Left lung (tissue), 10 donors: ENCODE measurements around the gene ARMC6. TPM values are rescaled to one million over a fixed set of nuclear protein-coding genes. Genes with fewer than 3 reads are reported as not detected.

Experiments used
- ATAC-seq: fragments of 200-7000 bp; cut with Tn5 transposase; one replicate; pipeline ENCODE4 v1.9.1; 2020; ENCODE audit warnings: moderate library complexity
- DNase-seq, 4 donors: peaks; one replicate each; pipeline ENCODE4 v3.0.0-alpha.2; 2013 to 2020
- H3K27ac ChIP-seq, 2 donors: fragments of 200-600 bp; sonication (generic) in 1 of 2; one replicate each; pipeline versions ENCODE4 v1.5.0 to v1.8.0; 2020 to 2021
- H3K27me3 ChIP-seq, 2 donors: fragments of 200-600 bp; sonication (generic) in 1 of 2; one replicate each; pipeline versions ENCODE4 v1.5.0 to v1.8.0; 2020 to 2021
- H3K36me3 ChIP-seq, 2 donors: fragments of 200-600 bp; sonication (generic) in 1 of 2; one replicate each; pipeline versions ENCODE4 v1.5.0 to v1.8.0; 2020 to 2021
- H3K4me1 ChIP-seq, 2 donors: fragments of 200-600 bp; one replicate each; pipeline ENCODE4 v1.8.0; 2021
- H3K4me3 ChIP-seq, 2 donors: fragments of 200-600 bp; sonication (generic) in 1 of 2; one replicate each; pipeline versions ENCODE4 v1.5.0 to v1.8.0; 2020 to 2021; ENCODE audit warnings: mild to moderate bottlenecking in 1 of 2
- H3K9me3 ChIP-seq, 2 donors: fragments of 200-600 bp; sonication (generic) in 1 of 2; one replicate each; pipeline versions ENCODE4 v1.5.0 to v1.8.0; 2020 to 2021
- intact Hi-C, 2 donors: fragments of 100-400 bp; cut with DNase I; formaldehyde crosslinking; loops; one replicate each; pipeline versions ENCODE4 v1.11.2 to v1.14.2; 2022
- polyA plus RNA-seq, 6 donors: library from polyadenylated mRNA; unstranded; fragments of 120-200 nt; gene quantifications; one replicate each; pipeline ENCODE4 v1.2.1, GENCODE V29; 2013; ENCODE audit not compliant: insufficient read length in 6 of 6
- total RNA-seq, 2 donors: library from RNA; stranded (reverse); fragmentation: NEBNext Ultra II Directional; extraction: Animal tissue kit (Norgen Biotek cat#: 25700); gene quantifications; one replicate each; pipeline ENCODE4 v1.2.1, GENCODE V29; 2021
- TF ChIP-seq, protein P1 (sequence below), 2 donors: fragments of 200-600 bp; sonication (generic) in 1 of 2; IDR thresholded peaks; one replicate each; pipeline versions ENCODE4 v1.5.0 to v1.8.0; 2021; ENCODE audit warnings: antibody characterized with exemption in 2 of 2
- donor health status: DM: no; HTN: yes; CAD: no.
- donor health status: DM: no; HTN: no; CAD: no.

Gene ARMC6
- total and polyA plus RNA-seq, 8 donors: 23.7 to 37.9 (median 34.0) TPM

DNA sequence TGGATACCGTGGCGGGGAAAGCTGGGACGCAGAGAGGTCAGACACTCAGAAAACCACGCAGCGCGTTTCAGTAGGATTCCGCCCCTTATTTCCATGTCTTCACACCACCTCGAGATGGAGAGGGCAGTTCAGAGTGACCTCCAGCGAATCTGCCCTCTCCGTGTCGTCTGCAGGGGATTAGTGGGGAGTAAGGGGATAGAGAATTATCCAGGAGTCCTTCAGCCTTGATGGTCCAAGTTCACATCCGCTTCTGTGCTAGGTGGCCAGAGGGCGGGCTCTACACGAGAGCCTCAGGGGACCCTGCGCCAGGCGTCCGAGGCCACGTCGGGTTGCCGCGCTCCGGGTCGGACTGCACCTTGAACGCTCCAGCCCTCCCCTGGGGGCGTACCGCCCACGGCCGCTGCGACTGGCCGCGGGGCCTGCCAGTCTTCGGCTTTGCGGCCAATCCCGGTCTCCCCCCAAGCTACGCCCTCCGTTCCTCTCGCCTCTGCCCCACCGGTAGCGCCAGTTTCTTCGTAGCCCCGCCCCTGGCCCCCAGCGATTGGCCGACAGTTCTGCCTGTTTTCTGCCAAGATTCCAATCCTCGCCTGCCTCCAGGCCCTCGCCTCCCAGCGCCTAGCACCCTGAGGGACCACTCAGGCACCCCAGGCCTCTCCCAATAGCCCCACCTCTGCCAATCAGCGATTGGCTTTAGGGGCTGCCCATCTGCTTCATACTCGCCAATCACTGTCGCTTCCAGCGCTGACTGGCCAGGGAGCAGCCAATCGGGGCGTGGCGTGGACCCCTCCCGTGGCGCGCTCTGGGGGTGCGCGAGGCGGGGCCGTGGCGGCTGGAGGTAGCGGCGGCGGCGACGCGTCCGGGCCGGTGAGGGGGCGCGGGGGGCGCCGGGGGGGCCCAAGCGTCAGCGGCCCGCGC, 30.0 kb downstream of the ARMC6 start, which contains the start of gene SLC25A42:
Gene SLC25A42, plus strand, starts transcription at position 812 of the 915 bp plus-strand sequence. CDS start 32,131 bp downstream, outside the sequence.
- peak within 1 kb of the TSS; percentile 50 to 63 for H3K27ac ChIP-seq
- intact Hi-C loops: no loop called here
- DNase-seq: peak; percentile 98 to 100 (median 100)
- peak within 1 kb of the TSS; percentile 47 to 65 for H3K4me3 ChIP-seq
- TF ChIP-seq, protein P1, sequence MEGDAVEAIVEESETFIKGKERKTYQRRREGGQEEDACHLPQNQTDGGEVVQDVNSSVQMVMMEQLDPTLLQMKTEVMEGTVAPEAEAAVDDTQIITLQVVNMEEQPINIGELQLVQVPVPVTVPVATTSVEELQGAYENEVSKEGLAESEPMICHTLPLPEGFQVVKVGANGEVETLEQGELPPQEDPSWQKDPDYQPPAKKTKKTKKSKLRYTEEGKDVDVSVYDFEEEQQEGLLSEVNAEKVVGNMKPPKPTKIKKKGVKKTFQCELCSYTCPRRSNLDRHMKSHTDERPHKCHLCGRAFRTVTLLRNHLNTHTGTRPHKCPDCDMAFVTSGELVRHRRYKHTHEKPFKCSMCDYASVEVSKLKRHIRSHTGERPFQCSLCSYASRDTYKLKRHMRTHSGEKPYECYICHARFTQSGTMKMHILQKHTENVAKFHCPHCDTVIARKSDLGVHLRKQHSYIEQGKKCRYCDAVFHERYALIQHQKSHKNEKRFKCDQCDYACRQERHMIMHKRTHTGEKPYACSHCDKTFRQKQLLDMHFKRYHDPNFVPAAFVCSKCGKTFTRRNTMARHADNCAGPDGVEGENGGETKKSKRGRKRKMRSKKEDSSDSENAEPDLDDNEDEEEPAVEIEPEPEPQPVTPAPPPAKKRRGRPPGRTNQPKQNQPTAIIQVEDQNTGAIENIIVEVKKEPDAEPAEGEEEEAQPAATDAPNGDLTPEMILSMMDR (IDR thresholded peaks at IDR 0.05): peak in 1 of 2 donors; percentile 12
- no peaks in the 10 kb centered on the region for H3K27me3 ChIP-seq
- no peaks in the 10 kb centered on the region for H3K9me3 ChIP-seq
- peak; percentile 94 for ATAC-seq
- peaks cover 0 to 14% of the 10 kb centered on the region in 2 donors for H3K36me3 ChIP-seq
- H3K4me1 ChIP-seq: peaks cover 12 to 32% of the 10 kb centered on the region in 2 donors

DNA sequence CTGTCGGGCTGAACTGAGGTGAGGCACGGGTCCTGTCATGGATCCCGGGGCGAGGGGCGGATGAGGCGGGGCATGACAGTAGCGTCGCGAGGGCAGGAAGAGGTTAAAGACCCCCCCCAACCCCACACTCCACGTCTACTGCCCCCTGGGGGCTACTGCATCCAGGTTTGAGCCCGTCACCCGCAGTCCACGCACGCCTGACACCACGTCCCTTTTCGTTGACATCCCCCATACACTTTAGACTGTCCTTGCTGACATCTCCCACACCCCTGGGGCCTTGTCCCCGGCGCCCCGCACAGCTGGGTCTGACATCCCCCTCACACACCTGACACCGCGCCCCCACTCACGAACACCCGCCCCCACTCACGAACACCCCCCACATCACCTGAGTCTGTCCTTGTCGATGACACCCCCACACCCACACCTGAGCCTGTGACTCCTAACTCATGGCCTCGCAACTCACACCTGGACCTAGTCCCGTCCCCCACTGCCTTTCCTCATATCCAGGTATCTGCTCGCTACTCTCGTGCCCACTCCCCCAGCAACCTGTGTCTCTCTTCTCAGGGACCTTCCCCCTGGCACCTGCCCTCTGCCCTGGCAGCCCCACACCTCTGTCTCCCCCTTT, 30.8 kb downstream of the ARMC6 start:
- Histone ChIP-seq H3K9me3 (no peaks in the 10 kb centered on the region), H3K36me3 (peaks cover 0 to 6% of the 10 kb centered on the region in 2 donors), H3K27ac (peak overlapping the region; percentile 39 to 63), H3K27me3 (no peaks in the 10 kb centered on the region), H3K4me3 (peak overlapping the region; percentile 47 to 65), H3K4me1 (peaks cover 12 to 36% of the 10 kb centered on the region in 2 donors)
- TF ChIP-seq, protein P1 (IDR thresholded peaks at IDR 0.05): peak in 1 of 2 donors; percentile 11
- intact Hi-C loops: no loop called here
- ATAC-seq (no peak), DNase-seq (no peak)

DNA sequence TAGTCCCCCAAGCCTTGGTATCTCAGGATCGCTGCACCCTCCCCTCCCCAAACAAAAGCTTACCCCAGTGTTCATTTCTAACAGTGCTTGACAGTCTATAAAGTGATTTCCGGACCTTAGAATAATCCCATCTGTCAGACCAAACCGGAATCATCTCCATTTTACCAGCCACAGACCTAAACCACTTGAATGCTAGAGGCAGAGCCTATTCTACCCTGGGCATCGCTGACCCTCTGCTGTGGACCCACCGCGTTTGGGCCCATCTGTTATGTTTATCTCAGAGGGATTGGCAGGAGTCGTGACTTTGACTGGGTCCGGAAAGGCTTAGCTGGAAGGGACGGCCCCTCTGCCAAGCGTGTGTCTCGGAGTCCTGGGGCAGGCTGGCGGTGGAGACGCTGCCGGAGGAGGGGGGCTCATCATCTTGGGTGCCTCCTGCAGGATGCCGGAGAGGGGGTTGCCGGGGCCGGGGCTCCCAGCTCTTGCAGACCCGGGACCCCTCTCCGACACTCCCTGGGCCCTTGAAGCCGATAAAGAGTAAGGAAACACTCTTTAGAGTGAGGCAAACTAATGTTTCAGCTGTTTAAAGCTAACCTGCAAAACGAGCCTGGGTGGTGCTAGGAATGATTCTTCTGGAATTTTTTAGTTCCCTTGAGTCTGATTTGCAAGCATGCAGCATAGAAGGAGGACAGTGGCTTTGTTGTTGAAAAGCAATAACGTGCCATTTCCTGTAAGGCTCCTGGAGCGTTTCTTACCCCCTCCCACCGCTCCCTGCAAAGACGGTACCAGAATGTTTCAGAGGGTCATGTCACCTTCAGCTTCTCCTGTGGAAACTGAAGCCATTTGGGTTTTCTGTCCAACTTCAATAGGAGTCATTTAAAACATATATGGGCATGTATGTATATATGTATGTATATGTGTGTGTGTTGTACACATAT, 31.7 kb downstream of the ARMC6 start:
- H3K4me3 ChIP-seq: peak overlapping the region; percentile 47 to 65
- TF ChIP-seq, protein P1 (IDR thresholded peaks at IDR 0.05): no peak
- peaks cover 12 to 36% of the 10 kb centered on the region in 2 donors for H3K4me1 ChIP-seq
- no peaks in the 10 kb centered on the region for H3K9me3 ChIP-seq
- intact Hi-C loops: no loop called here
- no peaks in the 10 kb centered on the region for H3K36me3 ChIP-seq
- no peak for ATAC-seq
- no peaks in the 10 kb centered on the region for H3K27me3 ChIP-seq
- H3K27ac ChIP-seq: no peak overlapping the region
- DNase-seq: no peak

DNA sequence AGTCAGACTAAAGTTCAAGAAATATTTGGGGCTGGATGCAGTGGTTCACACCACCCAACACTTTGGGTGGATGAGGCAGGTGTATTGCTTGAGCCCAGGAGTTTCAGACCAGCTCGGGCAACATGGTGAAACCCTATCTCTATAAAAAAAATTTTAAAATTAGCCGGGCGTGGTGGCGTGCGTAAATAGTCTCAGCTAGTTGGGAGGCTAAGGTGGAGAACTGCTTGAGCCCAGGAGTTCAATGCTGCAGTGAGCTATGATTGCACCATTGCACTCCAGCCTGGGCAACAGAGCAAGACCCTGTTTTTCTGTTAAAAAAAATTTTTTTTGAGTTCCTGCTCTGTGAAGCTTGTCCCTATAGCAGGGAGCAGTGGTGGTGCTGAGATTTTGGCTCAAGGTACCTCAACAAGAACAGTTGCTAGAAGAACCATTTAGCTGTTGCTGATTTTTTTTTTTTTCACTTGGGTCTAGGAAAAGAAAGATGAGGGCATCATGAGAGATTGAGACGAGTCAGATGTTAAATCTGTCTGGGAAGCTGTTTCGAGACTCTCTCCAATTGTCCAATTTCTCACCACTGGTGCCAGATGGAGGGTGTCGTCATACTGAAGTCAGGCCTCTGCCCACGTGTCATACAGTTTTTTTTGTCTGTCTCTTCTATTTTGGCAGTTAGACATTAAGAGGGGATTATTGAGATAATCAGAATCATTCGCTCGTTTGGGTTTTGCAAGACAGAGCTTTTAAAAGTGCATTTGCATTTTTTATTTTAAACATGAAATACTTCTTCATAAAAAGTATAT, 34.1 kb downstream of the ARMC6 start:
- ATAC-seq: no peak
- H3K27ac ChIP-seq: no peak overlapping the region
- H3K9me3 ChIP-seq: no peaks in the 10 kb centered on the region
- no peak overlapping the region for H3K4me3 ChIP-seq
- intact Hi-C loops: no loop called here
- TF ChIP-seq, protein P1 (IDR thresholded peaks at IDR 0.05): no peak
- H3K27me3 ChIP-seq: no peaks in the 10 kb centered on the region
- H3K36me3 ChIP-seq: no peaks in the 10 kb centered on the region
- peaks cover 12 to 31% of the 10 kb centered on the region in 2 donors for H3K4me1 ChIP-seq
- no peak for DNase-seq
